ENCODE measurements around the gene DSCAM.
A peak's percentile ranks its signal among the peaks of the same experiment; 100 is the strongest.
"Not testable (repeated sequence)": the region's sequence is repeated elsewhere in the genome, so short reads cannot be mapped to it uniquely, and the experiment has no call there.

The DSCAM gene

GRCh38 chr21:40028393-40028792 lies 818.6 kb downstream of the DSCAM start:
- not testable (repeated sequence) for DNase-seq

DNA sequence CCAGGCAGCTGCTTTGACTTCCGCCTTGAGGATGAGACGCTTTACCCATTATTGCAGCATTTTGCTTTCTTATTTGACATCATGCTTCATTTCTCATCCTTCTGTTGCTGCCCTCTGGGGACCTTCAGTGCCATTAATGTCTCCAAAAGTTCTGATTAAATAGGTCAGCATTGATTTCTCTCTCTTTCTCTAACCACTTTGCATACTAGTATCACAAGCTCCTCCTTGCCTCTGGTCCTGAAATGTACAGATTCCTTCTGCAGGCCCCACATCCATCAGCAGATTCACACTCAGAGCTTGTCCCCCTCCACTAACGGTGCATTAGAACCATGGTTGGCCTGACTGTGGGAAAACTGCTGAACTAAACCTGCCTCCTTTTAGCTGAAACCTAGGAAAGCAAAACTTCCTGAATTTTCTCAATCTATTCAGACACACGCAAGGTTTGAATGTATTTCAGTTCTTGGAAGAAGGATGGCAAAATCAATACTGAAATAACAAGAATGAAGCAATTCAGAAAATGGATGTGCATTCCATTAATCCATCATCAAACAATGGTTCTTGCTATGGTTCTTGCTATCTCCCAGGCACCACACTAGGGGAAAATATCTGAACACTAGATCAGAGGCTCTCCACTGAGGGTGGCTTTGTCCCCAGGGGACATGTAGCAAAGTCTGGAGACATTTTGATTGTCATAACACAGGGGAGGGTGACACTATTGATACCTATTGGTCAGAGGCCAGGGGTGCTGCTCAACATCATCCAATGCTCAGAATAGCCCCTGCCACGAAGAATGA lies 825.2 kb downstream of the DSCAM start:
- DNase-seq, result no peak

GRCh38 chr21:40020651-40021050 lies 826.3 kb downstream of the DSCAM start:
- DNase-seq, result no peak

DNA sequence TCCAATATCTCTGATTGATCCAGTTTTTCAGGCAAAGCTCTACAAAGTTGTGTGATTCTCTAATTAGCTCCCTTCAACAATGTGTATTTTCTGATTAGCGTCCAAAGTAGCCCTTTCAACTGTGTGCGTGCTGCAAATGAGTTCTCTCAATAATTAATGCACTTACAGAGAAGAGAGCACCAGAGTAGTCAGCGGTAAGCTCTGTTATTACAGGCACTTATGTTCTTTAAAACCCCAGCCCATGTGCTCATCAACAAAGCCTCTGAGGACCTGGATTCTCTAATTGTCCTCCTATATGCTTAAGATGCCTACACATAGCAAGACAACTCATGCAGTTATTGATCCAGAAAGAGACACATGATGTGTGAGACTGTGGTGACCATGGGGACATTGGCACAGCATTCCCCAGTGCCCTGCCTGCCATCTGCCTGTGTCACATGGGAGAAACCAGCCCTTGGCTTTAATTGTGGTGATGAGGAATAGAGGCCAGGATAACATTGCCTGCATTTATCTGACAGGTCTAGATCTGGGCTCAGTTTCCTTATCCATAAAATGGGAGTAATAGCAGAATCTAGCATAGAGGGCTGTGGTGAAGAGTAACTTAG lies 828.0 kb downstream of the DSCAM start:
- peak; percentile 37 to 85 (median 60) for DNase-seq

DNA sequence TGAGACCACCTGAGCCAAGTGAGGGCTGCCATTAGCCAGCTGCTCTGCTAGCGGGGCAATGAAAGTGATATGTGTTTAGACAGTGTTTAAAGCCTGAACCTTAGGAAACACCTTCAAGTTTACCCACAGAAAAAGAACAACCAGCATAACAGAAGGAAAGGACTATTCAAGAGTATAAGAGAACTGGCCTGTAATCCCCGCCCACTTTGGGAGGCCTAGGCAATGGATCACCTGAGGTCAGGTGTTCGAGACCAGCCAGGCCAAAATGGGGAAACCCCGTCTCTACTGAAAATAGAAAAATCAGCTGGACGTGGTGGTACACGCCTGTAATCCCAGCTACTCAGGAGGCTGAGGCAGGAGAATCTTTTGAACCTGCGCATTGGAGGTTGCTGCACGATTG lies 830.3 kb downstream of the DSCAM start:
- DNase-seq, result no peak

GRCh38 chr21:40016234-40016633 lies 830.7 kb downstream of the DSCAM start:
- DNase-seq, result no peak

GRCh38 chr21:40015818-40016217 lies 831.1 kb downstream of the DSCAM start:
- no peak for DNase-seq

DNA sequence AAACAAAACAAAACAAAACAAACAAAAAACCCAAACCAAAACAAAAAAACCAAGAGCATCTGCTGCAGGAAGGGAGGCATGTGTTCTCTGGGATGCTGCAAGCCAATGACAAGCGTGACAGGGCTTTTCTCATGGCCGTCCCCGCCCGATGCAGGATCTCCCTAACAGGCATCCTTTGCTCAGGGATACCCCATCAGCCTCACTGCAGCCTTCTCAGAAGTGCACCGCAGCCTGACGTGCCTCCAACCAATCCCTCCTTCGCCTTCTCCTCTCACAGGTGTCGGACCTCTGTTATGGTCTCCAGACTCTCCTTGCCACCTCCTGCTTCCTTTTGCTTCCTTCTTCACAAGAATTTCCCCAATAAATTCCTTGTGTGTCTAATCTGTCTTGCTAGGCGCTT lies 832.6 kb downstream of the DSCAM start:
- DNase-seq, result no peak

DNA sequence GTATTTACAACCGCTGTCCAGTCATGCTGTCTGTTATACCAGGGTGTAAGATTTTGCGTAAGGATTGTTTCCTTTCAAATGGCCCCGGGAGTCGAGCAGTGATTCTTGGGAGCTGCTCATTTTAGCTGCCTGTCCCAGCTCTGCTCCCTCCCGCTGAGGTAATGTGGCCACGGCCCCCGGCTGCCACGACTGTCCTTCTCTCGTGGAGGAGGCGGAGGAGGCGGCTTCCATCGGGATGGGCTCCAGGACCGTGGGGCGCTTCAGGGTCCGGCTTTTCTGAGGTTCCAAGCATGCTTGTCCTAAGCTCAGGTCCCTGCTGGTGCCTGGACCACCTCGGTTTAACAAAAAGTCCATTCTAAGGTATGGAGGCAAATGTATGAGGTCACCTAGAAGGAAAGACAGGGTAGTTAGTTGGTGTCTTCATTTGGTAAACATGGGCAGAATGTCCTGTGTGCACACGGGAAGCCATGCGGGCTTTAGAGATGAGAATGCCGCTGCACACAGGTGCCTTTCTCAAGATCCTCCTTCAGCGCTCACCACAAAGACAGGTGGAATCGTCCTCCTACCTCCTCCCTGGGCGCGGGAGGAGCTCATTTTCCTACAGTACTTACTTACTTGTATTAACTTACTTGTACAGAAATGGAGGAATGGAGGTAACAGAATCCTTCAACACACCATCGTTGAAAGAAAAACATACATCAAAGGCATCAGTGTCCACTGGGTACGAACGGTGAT lies 833.8 kb downstream of the DSCAM start:
- no peak for DNase-seq

GRCh38 chr21:40011371-40011770 lies 835.6 kb downstream of the DSCAM start:
- DNase-seq, result no peak

DNA sequence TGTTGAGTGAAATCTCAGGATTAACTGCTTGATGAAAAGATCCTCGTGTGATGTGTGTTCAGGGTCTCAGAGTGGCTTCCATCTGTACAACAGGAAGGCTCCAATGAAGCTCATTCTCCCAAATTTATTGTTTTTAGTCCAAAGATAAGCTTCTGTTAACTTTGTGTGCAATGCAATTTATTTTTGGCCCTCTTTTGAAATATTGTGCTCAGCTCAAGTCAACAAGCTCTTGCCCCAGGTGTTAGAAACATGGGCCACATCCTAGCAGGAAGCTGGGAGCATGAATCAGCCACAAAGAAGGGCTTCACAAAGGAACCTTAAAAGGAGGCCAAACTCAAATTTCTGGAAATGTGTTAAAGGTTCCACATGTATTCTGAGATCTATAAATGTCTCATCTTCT lies 844.0 kb downstream of the DSCAM start:
- DNase-seq, result no peak

- DNase-seq, result no peak
Observed at GRCh38 chr21:39984286-39984991, 862.5 kb downstream of the DSCAM start.

DNA sequence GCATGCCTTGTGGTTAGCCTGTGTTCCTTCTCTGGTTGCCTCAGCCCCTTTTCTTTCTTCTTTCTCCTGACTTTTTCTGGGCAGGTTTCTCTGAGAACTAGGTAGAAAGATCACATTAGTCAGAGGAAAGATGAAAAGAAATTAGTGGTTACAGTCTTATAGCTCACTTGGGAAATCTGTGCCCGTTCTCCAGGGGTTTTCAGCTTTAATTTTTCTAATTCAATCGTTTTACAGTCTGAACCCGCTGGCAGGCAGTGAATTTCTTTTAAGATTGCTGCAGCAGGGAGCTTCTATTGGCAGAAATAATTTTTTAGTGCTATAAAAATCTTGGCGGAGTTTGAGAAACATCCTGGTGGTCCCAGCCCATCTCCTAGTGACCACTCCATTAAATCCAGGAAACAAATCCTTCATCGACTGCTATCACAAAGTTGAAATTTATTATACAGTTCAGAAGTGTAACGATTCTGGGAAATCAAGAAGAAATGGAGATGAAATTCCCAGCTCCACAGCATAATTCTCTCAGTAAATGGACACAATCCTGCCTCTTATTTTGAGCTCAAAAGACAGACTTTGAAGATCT lies 866.6 kb downstream of the DSCAM start:
- no peak for DNase-seq

DNA sequence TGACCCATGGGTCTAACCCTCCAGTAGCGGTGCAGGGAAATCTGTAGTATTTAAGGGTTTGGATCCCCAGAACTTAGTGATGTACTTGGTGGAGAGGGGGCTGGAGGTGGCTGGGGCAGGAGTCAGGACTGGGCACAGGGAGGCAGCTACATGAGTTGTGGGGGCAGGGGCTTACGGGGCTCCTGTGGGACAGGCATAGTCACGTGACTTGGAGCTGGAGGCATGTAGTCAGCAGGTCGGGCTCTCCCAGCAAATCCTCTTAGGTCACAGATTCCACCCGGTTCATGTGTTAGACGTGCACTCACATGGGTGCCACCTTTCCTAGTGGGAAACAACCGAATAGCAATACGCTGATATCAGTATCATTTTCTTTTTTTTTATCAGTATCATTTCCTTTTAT lies 867.6 kb downstream of the DSCAM start:
- DNase-seq, result no peak

- DNase-seq, result no peak
Observed at GRCh38 chr21:39976800-39977199, 870.2 kb downstream of the DSCAM start.

DNA sequence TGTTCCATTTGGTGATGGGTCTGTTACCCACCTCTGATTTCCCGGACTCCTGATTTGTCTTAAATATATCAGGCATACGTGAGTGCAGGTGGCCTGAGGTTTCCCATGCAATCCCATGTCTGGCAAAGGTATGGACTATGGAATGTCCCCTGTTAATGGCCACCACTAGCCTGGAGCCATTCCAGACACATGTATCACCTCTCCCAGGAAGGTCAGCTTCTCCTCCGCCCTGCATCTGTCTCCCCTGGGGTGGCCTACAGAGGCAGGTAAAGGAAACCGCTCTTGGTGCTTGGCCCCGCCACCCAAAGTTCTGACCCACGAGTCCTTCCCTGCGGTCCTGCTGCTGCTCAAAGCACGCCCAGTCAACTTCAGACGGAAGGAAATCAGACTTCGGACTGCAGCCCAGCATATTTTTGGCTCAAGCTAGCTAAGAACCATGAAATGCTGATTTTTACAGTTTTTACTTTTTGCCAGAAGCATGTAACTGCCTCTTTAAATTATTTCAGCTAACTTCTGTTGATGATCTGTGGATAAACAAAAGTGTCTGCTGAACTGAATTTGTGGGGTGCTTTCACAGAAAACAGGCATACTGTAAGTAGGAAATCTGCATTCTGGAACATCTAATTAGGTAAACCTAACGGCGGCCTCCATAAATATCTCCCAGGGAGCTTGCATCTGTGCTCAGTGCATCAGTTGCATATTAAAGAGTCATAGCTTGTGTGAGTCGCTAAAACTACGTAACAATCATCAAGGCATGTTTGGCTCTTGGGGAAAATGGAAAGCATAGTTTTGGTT lies 873.8 kb downstream of the DSCAM start:
- DNase-seq, result no peak

DNA sequence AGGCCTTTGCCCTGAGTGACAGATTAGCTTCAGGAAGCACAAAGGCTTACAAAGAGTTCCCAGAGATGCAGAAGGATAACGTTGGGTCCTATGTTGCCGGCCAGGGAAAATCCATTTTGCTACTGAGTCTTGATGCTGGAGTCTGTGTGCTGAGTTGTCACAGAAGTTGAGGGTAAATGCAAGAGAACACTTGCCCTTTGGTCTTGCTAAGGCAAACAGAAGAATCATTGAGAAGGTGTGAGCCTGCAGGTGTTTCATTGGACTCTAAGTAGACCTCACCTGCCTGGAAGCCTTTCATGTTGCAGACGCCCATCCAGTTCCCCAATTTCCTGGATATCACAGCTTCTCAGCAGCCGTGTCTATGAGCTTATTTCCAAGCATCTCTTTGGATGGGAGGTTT lies 874.5 kb downstream of the DSCAM start:
- no peak for DNase-seq

DNA sequence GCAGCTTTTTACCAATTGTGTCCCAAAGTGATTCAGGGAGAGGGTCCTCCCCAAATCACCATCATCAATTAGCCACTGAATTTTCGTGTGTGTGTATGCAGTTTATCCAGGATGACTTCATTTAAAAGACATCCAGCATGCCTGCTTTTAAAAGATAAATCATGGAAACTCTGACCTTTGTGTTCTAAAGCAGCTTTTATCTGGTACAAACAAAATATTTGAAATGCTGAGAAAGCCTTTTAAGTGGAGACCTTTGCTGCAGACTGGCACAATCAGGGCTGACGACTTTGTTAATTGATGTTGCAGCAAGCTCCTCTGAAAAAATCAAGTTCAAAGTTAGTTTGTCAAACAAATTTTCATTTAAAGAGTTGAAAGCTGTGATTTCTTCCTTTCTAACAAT lies 875.0 kb downstream of the DSCAM start:
- no peak for DNase-seq

DNA sequence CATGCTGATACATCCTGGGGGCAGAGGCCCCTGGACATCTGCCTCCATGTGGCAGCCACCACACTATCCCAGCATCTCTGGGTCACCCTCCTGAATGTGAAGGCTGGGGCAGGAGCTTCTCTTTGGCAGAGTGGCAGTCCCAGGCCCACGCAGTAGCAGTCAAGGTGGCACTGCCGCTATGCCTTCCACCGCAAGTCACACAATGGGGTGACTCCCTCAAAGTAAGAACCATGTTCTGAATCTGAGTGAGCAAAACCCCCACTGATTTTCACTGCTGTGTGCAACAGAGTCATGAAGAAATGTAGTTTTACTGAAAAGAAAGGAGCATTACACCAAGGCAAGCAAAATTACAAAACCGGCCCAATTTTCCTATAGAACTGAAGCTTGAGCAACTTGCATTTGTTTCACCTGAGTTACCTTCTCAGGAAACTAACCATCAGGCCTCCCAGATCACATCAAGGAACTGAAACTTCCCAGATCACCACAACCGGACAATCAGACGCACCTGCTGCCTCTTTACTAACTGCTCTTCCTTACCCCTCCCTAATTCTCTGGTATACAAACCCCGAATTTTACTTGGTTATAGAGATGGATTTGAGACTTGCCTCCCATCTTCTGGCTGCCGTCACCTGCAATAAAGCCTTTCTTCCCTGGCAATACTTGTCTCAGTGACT lies 877.1 kb downstream of the DSCAM start:
- no peak for DNase-seq

- DNase-seq, result no peak
Observed at GRCh38 chr21:39968010-39968409, 878.9 kb downstream of the DSCAM start.

DNA sequence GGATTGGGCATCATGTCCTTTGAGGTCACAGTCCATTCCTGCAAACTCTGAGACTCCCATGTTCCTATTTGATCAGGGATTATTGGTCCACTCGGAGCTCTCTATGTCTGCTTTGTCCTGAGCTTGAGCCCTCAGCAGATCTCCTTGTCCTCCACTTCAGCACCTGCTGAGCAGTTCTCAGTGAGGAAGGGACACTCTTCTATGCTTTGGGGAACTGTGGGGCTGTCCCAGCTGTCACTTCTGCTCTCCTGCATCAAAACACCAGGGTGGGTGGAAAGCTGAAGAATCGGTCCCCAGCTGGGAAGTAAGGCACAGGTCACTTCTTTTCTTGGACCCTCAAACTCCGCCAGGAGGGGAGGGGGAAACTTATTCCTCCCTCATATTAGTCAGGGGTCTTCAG lies 880.2 kb downstream of the DSCAM start:
- DNase-seq, result no peak

DNA sequence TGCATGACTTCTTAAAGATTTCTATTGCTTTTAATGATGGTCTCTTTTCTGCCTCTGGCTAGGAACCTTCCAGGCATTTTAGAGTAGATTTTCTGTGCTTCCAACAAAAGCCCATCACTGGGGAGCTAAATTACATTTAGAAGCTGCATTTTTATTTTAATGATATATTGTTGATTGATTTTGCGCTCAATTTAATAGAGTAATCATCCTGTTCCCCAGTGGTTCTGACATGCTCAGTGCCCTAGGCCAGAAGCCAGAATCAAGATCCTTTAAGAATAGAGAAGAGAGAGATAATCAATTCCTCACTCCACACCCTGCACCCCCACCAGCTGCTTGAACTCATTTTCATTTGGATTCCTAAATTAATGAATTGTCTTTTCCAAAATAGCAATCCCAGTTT lies 881.9 kb downstream of the DSCAM start:
- DNase-seq, result no peak

Measured in NCI-H1417 (cell line).